GM23338 (cell line): ENCODE results near the gene CHST13. TPM values are rescaled to one million over a fixed set of nuclear protein-coding genes. Genes with fewer than 3 reads are reported as not detected.

ENCODE experiments used
- ATAC-seq: fragments of 200-7000 bp; cut with Tn5 transposase; 3 replicates; pipeline ENCODE4 v1.9.1; 2020
- DNase-seq: peaks from one replicate; pipeline ENCODE4 v3.0.0-alpha.2; 2015; ENCODE audit warnings: low spot score
- H2AFZ ChIP-seq: fragments of 200-600 bp; sonication (generic); 2 replicates; pipeline ENCODE4 v1.8.0; 2016; ENCODE audit warnings: antibody characterized with exemption, mild to moderate bottlenecking, moderate library complexity
- H3F3A ChIP-seq: fragments of 200-600 bp; sonication (generic); replicated peaks from 2 replicates; pipeline ENCODE4 v1.8.0; 2017; ENCODE audit warnings: antibody characterized with exemption, mixed run types, low read depth
- H3K27ac ChIP-seq: fragments of 200-600 bp; sonication (generic); 2 replicates; pipeline ENCODE4 v1.6.1; 2016; ENCODE audit warnings: low read depth
- H3K27me3 ChIP-seq: fragments of 200-600 bp; sonication (generic); 2 replicates; pipeline ENCODE4 v1.8.0; 2016; ENCODE audit warnings: mild to moderate bottlenecking, mixed run types, moderate library complexity; ENCODE audit not compliant: insufficient read depth
- H3K36me3 ChIP-seq: fragments of 200-600 bp; sonication (generic); 2 replicates; pipeline ENCODE4 v1.8.0; 2016; ENCODE audit warnings: mild to moderate bottlenecking; ENCODE audit not compliant: insufficient read depth
- H3K4me1 ChIP-seq: fragments of 200-600 bp; sonication (generic); 2 replicates; pipeline ENCODE4 v1.8.0; 2016; ENCODE audit warnings: mild to moderate bottlenecking, moderate library complexity; ENCODE audit not compliant: insufficient read depth
- H3K4me2 ChIP-seq: fragments of 200-600 bp; sonication (generic); 2 replicates; pipeline ENCODE4 v1.7.1; 2017; ENCODE audit warnings: mixed run types
- H3K4me3 ChIP-seq: fragments of 200-600 bp; sonication (generic); 2 replicates; pipeline ENCODE4 v1.6.1; 2016; ENCODE audit warnings: mixed run types
- H3K79me2 ChIP-seq: fragments of 200-600 bp; sonication (generic); replicated peaks from 2 replicates; pipeline ENCODE4 v1.8.0; 2017; ENCODE audit warnings: mild to moderate bottlenecking; ENCODE audit not compliant: insufficient read depth
- H3K9me2 ChIP-seq: fragments of 200-600 bp; sonication (generic); 2 replicates; pipeline ENCODE4 v1.8.0; 2017; ENCODE audit not compliant: insufficient read depth
- H4K20me1 ChIP-seq: fragments of 200-600 bp; sonication (generic); replicated peaks from 2 replicates; pipeline ENCODE4 v1.8.0; 2017; ENCODE audit warnings: mild to moderate bottlenecking; ENCODE audit not compliant: insufficient read depth
- H3K27ac Mint-ChIP-seq: 2 replicates; pipeline ENCODE4 v1.8.0; 2020; ENCODE audit warnings: inconsistent platforms, mild to moderate bottlenecking, moderate library complexity, mixed read lengths
- H3K27me3 Mint-ChIP-seq: 3 replicates; pipeline ENCODE4 v1.8.0; 2022; ENCODE audit warnings: low read depth, mild to moderate bottlenecking, moderate library complexity, mixed read lengths, inconsistent platforms; ENCODE audit not compliant: insufficient read depth, poor library complexity
- H3K36me3 Mint-ChIP-seq: 3 replicates; pipeline ENCODE4 v1.8.0; 2021; ENCODE audit warnings: low read depth, mild to moderate bottlenecking, inconsistent platforms, moderate library complexity, mixed read lengths
- H3K4me1 Mint-ChIP-seq: 3 replicates; pipeline ENCODE4 v1.8.0; 2020; ENCODE audit warnings: mild to moderate bottlenecking, inconsistent platforms, mixed read lengths
- H3K4me3 Mint-ChIP-seq: 3 replicates; pipeline ENCODE4 v1.8.0; 2021; ENCODE audit warnings: moderate library complexity, mild to moderate bottlenecking, inconsistent platforms, mixed read lengths
- H3K9me3 Mint-ChIP-seq: 3 replicates; pipeline ENCODE4 v1.8.0; 2020; ENCODE audit warnings: moderate library complexity, mild to moderate bottlenecking, inconsistent platforms, mixed read lengths
- EZH2 ChIP-seq: fragments of 200-600 bp; sonication (generic); IDR thresholded peaks from one replicate; pipeline ENCODE4 v1.8.0; 2017; ENCODE audit warnings: antibody characterized with exemption, mild to moderate bottlenecking, low read depth; ENCODE audit not compliant: unreplicated experiment
- JUNB ChIP-seq: IDR thresholded peaks from one replicate; pipeline ENCODE4 v1.6.1; 2016; ENCODE audit warnings: antibody characterized with exemption; ENCODE audit not compliant: unreplicated experiment
- POLR2AphosphoS5 ChIP-seq: IDR thresholded peaks from 2 replicates; pipeline ENCODE4 v1.6.1; 2016; ENCODE audit warnings: antibody characterized with exemption, low read depth
- ZNF331 ChIP-seq: fragments of 250-450 bp; sonication (Bioruptor Pico); IDR thresholded peaks from 2 replicates; pipeline ENCODE4 v1.5.0; 2020; ENCODE audit warnings: low read depth, mild to moderate bottlenecking, moderate library complexity
- polyA plus RNA-seq: library from polyadenylated mRNA; unstranded; fragments of >200 nt; fragmentation: Nextera tagmentation; extraction: Ambion mirVana; gene quantifications from 2 replicates; pipeline ENCODE4 v1.2.1, GENCODE V29; 2016
- total RNA-seq: library from RNA; depleted of rRNA; stranded (reverse); fragments of >200 nt; shearing (Covaris generic); gene quantifications from 2 replicates; pipeline ENCODE4 v1.2.3, GENCODE V29; 2014
- TF ChIP-seq, protein P1 (sequence below): fragments of 250-450 bp; sonication (Bioruptor Pico); IDR thresholded peaks from 2 replicates; pipeline ENCODE4 v1.5.0; 2020; ENCODE audit warnings: mild to moderate bottlenecking, moderate library complexity
- TF ChIP-seq, protein P2 (sequence below): IDR thresholded peaks from one replicate; pipeline ENCODE4 v1.6.1; 2018; ENCODE audit warnings: antibody characterized with exemption; ENCODE audit not compliant: unreplicated experiment
- TF ChIP-seq, protein P3 (sequence below): IDR thresholded peaks from 2 replicates; pipeline ENCODE4 v1.6.1; 2016; ENCODE audit warnings: antibody characterized with exemption

The CHST13 gene
- total and polyA plus RNA-seq, 2 experiments from 2014 or later = 3.7 to 8.4 TPM

DNA sequence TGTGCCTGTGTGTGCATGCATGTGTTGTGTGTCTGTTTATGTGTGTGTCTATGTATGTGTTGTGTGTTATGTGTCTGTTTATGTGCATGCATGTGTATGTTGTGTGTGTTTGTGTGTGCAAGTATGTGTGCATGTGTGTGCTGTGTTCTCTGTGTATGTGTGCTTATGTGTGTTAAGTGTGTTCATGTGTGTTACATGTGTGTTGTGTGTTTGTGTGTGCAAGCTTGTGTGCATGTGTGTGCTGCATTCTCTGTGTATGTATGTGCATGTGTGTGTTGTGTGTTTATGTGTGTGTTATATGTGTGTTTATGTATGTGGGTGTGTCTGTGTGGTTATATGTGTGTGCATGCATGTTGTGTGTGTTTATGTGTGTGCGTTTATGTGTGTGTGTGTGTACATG, 21.3 kb upstream of the CHST13 start:
- no peak for ATAC-seq
- Mint-ChIP-seq H3K4me3 (no peak overlapping the region), H3K27ac (no peak overlapping the region), H3K27me3 (peaks cover 9% of the 10 kb centered on the region), H3K9me3 (no peaks in the 10 kb centered on the region), H3K4me1 (peaks cover 17% of the 10 kb centered on the region), H3K36me3 (no peaks in the 10 kb centered on the region)
- no peaks in the 10 kb centered on the region for H3K79me2 ChIP-seq
- DNase-seq = no peak
- no peaks in the 10 kb centered on the region for H3K36me3 ChIP-seq
- H3K27ac ChIP-seq = no peak overlapping the region
- H4K20me1 ChIP-seq = no peaks in the 10 kb centered on the region
- H3K27me3 ChIP-seq = no peaks in the 10 kb centered on the region
- H3F3A ChIP-seq = peaks cover 13% of the 10 kb centered on the region
- no peak overlapping the region for H3K4me2 ChIP-seq
- TF ChIP-seq, protein P1, sequence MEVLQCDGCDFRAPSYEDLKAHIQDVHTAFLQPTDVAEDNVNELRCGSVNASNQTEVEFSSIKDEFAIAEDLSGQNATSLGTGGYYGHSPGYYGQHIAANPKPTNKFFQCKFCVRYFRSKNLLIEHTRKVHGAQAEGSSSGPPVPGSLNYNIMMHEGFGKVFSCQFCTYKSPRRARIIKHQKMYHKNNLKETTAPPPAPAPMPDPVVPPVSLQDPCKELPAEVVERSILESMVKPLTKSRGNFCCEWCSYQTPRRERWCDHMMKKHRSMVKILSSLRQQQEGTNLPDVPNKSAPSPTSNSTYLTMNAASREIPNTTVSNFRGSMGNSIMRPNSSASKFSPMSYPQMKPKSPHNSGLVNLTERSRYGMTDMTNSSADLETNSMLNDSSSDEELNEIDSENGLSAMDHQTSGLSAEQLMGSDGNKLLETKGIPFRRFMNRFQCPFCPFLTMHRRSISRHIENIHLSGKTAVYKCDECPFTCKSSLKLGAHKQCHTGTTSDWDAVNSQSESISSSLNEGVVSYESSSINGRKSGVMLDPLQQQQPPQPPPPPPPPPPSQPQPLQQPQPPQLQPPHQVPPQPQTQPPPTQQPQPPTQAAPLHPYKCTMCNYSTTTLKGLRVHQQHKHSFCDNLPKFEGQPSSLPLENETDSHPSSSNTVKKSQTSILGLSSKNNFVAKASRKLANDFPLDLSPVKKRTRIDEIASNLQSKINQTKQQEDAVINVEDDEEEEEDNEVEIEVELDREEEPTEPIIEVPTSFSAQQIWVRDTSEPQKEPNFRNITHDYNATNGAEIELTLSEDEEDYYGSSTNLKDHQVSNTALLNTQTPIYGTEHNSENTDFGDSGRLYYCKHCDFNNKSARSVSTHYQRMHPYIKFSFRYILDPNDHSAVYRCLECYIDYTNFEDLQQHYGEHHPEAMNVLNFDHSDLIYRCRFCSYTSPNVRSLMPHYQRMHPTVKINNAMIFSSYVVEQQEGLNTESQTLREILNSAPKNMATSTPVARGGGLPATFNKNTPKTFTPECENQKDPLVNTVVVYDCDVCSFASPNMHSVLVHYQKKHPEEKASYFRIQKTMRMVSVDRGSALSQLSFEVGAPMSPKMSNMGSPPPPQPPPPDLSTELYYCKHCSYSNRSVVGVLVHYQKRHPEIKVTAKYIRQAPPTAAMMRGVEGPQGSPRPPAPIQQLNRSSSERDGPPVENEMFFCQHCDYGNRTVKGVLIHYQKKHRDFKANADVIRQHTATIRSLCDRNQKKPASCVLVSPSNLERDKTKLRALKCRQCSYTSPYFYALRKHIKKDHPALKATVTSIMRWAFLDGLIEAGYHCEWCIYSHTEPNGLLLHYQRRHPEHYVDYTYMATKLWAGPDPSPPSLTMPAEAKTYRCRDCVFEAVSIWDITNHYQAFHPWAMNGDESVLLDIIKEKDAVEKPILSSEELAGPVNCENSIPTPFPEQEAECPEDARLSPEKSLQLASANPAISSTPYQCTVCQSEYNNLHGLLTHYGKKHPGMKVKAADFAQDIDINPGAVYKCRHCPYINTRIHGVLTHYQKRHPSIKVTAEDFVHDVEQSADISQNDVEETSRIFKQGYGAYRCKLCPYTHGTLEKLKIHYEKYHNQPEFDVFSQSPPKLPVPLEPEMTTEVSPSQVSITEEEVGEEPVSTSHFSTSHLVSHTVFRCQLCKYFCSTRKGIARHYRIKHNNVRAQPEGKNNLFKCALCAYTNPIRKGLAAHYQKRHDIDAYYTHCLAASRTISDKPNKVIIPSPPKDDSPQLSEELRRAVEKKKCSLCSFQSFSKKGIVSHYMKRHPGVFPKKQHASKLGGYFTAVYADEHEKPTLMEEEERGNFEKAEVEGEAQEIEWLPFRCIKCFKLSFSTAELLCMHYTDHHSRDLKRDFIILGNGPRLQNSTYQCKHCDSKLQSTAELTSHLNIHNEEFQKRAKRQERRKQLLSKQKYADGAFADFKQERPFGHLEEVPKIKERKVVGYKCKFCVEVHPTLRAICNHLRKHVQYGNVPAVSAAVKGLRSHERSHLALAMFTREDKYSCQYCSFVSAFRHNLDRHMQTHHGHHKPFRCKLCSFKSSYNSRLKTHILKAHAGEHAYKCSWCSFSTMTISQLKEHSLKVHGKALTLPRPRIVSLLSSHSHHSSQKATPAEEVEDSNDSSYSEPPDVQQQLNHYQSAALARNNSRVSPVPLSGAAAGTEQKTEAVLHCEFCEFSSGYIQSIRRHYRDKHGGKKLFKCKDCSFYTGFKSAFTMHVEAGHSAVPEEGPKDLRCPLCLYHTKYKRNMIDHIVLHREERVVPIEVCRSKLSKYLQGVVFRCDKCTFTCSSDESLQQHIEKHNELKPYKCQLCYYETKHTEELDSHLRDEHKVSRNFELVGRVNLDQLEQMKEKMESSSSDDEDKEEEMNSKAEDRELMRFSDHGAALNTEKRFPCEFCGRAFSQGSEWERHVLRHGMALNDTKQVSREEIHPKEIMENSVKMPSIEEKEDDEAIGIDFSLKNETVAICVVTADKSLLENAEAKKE (CRISPR knock-in tag) = no peak
- TF ChIP-seq JUNB (no peak), ZNF331 (CRISPR knock-in tag) (no peak), POLR2AphosphoS5 (no peak), EZH2 (no peak)
- TF ChIP-seq, protein P2, sequence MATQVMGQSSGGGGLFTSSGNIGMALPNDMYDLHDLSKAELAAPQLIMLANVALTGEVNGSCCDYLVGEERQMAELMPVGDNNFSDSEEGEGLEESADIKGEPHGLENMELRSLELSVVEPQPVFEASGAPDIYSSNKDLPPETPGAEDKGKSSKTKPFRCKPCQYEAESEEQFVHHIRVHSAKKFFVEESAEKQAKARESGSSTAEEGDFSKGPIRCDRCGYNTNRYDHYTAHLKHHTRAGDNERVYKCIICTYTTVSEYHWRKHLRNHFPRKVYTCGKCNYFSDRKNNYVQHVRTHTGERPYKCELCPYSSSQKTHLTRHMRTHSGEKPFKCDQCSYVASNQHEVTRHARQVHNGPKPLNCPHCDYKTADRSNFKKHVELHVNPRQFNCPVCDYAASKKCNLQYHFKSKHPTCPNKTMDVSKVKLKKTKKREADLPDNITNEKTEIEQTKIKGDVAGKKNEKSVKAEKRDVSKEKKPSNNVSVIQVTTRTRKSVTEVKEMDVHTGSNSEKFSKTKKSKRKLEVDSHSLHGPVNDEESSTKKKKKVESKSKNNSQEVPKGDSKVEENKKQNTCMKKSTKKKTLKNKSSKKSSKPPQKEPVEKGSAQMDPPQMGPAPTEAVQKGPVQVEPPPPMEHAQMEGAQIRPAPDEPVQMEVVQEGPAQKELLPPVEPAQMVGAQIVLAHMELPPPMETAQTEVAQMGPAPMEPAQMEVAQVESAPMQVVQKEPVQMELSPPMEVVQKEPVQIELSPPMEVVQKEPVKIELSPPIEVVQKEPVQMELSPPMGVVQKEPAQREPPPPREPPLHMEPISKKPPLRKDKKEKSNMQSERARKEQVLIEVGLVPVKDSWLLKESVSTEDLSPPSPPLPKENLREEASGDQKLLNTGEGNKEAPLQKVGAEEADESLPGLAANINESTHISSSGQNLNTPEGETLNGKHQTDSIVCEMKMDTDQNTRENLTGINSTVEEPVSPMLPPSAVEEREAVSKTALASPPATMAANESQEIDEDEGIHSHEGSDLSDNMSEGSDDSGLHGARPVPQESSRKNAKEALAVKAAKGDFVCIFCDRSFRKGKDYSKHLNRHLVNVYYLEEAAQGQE = no peak
- TF ChIP-seq, protein P3, sequence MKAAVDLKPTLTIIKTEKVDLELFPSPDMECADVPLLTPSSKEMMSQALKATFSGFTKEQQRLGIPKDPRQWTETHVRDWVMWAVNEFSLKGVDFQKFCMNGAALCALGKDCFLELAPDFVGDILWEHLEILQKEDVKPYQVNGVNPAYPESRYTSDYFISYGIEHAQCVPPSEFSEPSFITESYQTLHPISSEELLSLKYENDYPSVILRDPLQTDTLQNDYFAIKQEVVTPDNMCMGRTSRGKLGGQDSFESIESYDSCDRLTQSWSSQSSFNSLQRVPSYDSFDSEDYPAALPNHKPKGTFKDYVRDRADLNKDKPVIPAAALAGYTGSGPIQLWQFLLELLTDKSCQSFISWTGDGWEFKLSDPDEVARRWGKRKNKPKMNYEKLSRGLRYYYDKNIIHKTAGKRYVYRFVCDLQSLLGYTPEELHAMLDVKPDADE = no peak
- H3K9me2 ChIP-seq = 0 out of 2 replicates have a peak, but pooled peaks cover 4% of the 10 kb centered on the region
- H2AFZ ChIP-seq = no peak overlapping the region
- H3K4me3 ChIP-seq = no peak overlapping the region
- peaks cover 8% of the 10 kb centered on the region; the same call in 1 of the 2 replicates for H3K4me1 ChIP-seq
